HG03558 (cell line): Measurements from ENCODE around the gene FKBP5.
"Not testable (repeated sequence)": the region's sequence is repeated elsewhere in the genome, so short reads cannot be mapped to it uniquely, and the experiment has no call there.

ENCODE experiments used
- ATAC-seq: cut with Tn5 transposase; IDR thresholded peaks from one replicate; pipeline ENCODE4 v1.9.1; 2021; ENCODE audit warnings: moderate number of reproducible peaks; ENCODE audit not compliant: unreplicated experiment; ENCODE audit errors: extremely low read depth

The FKBP5 gene

GRCh38 chr6:35596448-35597442, 92.0 kb downstream of the FKBP5 start:
- no peak for ATAC-seq

- ATAC-seq, result no peak
These were observed 94.1 kb downstream of the FKBP5 start for GRCh38 chr6:35594503-35595186.

DNA sequence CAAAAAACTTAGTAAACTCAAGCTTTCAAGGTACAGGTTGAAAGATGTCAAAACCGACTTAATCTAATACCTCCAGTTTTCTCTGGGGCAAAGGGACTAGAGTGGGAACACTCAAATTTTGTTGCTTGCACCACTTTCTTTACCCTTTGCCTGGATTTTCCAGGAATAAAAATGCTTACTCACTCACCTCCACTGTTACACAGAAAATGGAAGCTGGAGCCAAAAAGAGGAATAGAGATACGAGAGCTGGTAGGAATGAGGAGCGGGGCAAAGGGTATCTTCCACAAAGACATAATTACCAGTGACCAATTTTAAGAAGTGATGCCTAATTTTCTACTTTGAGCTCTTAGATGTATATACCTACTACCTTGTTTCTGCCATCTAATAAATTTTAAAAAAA, 96.5 kb downstream of the FKBP5 start:
- no peak for ATAC-seq

DNA sequence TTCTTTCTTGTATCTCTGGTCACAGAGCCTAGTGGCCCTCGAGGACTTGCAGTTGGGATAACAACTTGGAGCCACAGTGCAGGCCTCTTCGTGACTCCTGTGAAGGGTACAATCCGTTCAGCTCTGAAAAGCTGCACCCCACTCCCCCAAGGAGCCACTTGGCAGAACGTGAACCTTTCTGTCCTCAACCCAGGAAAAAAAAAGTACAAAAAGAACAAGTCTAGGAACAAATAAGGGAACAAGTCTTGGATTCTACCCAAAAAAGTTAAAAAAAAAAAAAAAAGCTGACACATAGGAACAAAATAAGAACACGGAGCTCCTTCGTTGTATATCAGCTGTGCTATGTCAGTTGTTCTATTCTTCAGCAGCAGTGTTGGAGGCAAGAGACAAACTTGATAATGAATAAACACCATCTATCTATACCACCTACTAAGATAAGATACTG, 98.1 kb downstream of the FKBP5 start:
- ATAC-seq, result no peak

DNA sequence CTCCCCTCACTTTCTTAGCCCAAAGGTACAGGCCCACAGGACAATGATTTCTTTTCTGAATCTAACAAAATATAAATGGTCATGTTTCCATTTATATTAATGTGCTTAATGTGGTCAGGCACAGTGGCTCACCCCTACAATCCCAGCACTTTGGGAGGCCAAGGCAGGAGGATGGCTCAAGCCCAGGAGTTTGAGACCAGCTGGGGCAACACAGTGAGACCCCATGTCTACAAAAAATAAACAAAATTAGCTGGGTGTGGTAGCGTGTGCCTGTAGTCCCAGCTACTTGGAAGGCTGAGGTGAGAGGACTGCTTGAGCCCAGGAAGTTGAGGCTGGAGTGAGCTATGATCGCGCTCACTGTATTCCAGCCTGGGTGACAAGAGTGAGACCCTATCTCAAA, 98.8 kb downstream of the FKBP5 start:
- no peak for ATAC-seq

DNA sequence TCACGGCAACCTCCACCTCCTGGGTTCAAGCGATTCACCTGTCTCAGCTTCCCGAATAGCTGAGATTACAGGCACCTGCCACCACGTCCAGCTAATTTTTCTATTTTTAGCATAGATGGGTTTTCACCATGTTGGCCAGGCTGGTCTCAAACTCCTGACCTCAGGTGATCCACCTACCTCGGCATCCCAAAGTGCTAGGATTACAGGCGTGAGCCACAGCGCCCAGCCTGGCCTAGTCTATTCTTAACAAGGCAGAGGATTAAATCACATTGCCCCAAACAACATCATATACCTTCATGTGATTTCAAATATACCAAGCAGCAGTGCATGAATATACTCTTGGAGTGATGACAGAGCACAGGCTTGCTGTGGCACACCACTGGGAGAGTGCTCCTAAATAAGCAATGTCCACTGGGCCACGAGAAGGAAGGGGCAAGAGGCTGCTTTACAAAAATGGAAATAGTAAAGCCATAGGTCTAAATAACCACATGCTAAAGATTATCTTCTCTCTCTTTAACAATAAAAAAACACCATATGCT, 99.4 kb downstream of the FKBP5 start:
- ATAC-seq, result no peak

- ATAC-seq, result no peak
These were observed 101.5 kb downstream of the FKBP5 start for GRCh38 chr6:35587167-35587566.

- ATAC-seq, result no peak
These were observed 102.2 kb downstream of the FKBP5 start for GRCh38 chr6:35586542-35586941.

DNA sequence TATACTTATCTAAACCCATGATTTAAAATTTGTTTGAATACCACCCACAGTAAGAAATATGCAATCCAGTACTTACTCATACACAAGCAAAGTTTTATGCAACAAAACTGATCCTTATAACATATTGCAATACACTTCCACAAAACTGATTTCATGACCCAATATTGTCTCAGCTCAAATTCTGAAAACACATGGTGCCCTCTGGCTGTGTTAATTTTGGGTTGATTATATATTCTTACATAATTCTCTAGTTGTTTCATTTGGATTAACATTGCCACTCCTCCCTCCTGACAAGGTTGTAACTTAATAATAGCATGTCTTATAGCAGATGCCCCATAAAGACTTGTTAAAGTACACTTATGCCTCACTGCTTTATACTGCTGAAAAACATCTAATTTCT, 103.1 kb downstream of the FKBP5 start:
- no peak for ATAC-seq

DNA sequence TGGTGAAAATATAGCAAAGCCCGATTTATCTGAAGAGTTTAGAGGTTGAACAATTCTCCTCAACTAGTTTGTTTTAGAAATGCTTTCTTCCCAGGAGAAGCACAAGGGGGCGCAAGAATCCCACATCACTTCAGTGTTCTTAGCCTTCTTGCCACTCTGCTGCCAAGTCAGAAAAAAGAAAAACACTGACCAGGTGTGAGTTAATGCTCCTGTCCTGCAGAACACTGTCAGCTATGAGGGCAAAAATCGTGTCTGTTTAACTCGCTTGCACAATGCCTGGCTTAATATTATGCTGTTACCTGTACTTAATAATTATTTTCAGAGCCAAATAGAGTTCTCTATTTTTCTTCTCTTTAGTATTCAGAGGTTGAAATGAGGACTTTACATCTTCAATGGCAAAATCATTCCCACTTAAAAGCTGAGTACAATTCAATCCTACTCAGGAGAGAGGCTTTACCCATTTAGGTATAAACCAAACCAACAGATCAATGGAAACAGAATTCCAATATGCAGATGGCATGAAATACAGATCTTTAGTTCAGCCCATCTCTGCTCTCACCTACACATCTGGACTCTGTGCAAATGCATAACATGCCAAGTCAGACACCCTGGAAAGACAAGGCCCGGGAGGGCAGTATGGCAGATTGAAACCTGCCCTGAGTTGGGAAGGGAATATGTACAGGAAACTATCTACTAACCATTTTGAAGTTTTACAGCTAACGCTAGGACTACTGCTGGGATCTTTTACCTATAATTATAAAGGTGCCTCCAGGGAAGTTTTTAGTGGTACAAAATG, 104.6 kb downstream of the FKBP5 start:
- ATAC-seq, result no peak

DNA sequence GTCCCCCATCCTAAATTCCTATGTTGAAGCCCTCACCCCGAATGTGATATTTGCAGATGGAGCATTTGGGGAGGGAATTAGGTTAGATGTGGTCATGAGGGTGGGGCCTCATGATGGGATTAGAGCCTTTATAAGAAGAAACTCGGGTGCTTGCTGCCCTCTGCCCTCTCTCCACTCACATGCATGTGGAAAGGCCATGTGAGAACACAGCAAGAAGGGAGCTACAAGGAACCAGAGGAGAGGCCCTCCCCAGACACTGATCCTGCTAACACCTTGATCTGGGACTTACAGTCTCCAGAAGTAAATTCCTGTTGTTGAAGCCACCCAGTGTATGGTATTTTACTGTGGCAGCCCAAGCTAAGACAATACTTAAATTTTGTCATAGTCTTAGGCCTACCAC, 106.4 kb downstream of the FKBP5 start:
- ATAC-seq, result no peak

DNA sequence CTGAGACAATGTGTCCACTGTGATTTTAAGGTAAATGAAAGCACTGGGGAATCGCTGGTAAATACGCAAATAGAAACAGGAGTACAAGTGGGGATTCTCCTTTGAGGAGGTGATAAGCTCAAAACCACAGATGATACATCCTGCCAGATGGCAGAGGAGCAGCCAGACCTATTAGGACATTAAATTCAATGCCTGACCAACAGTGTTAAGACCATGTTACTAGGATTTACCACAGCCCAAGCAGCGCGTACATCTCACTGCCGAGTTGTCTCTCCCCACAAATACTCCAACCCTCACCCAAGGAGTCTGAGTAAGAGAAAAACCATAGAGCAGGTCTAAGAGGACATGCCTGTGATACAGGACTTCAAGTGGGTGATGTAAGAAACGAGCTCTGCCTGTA, 107.1 kb downstream of the FKBP5 start:
- no peak for ATAC-seq

DNA sequence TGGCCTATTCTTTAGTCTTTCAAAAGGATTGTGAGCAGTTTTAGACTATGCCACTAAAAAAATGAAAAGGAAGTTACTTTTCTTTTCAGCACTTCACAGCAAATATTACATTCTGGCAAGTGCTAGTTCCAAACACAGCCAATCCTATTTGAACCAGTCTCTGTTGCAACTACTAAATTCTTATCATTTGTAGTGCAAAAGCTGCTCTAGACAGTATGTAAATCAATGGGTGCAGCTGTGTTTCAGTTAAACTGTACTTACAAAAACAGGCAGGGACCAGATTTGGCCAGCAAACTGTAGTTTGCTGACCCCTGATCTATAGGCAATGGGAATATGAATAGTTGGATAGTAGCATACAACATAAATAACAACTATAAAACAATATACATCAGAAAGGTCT, 107.9 kb downstream of the FKBP5 start:
- ATAC-seq, result no peak

DNA sequence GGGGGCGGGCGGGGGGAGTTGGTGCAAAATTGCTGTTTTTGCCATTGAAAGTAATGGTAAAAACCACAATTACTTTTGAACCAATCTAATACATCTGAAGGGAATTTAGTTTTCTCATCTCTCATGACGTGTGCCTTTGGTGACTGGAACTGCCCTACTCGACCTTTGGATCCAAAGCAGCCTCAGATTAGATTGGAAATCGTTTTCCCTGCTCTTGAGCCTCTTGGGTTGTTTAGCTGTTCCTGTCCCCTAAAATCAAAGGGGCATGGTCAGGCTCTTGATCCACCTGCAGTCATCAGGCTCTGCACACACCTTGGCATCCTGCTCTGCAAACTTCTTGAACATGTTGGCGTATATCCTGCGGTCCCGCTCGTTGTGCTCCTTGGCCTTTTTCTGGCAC, 112.0 kb downstream of the FKBP5 start:
- no peak for ATAC-seq

DNA sequence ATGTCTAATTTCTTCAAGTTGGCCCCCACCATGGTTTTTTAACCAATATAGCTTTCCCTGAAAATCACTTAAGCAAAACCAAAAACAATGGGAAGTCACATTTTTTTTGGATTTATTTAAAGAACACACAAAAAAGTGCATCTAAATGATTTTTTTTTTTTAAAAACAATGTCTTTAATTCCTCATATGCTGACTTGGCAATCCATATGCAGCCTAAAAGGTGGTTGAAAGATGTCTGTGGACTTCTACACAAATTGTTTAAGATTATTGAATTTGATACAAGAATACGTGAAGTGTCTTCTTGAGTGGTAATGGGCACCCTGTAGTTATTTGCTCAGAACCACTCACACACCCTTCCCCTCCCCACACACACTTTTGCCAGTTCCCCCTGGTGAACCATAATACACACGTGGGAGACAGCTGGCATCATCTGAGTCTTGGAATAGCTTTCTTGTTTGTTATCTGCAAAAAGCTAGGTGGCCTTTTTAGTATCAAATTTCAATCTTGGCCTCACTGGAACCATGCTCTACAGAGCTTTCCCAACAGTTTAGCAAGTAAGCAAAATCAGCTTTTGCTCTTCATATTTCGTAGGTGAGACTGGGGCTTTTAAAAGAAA, 115.1 kb downstream of the FKBP5 start:
- no peak for ATAC-seq

DNA sequence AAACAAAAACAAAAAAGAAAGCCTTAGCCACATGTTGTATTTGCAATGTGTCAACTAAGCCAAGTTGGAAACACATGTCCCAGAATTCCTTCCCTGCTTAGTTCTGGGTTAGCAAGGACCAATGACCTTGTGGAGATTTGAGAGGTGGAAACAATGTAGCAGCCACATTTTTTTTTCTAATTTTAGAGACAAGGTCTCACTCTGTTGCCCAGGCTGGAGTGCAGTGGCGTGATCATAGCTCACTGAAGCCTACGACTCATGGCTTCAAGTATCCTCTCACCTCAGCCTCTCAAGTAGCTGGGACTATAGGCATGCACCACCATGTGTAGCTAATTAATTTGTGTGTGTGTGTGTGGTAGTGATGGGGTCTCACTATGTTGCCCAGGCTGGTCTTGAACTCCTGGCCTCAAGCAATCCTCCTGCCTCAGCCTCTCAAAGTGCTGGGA, 117.8 kb downstream of the FKBP5 start:
- not testable (repeated sequence) for ATAC-seq

GRCh38 chr6:35569011-35569461, 119.7 kb downstream of the FKBP5 start:
- ATAC-seq, result no peak

DNA sequence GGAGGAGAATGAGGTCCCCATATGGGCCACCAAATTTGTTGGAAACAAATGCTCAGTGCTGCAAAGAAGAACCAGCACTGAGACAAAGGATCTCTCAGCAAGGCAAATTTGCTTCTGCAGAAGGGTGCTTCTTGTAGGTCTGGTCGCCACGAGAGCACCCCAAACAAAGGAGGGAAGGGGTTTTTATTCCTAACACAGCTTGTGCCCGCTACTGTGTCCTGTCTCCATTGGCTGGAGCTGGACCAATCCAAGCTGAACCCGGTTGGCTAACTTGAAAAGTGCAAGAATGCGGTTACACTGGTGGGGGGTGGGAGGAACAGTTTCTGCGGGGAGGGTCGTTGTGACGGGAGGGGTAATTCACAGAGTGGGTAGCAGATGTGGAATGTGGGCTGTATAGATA, 121.9 kb downstream of the FKBP5 start:
- no peak for ATAC-seq

- ATAC-seq, result no peak
These were observed 124.0 kb downstream of the FKBP5 start for GRCh38 chr6:35564733-35565132.

DNA sequence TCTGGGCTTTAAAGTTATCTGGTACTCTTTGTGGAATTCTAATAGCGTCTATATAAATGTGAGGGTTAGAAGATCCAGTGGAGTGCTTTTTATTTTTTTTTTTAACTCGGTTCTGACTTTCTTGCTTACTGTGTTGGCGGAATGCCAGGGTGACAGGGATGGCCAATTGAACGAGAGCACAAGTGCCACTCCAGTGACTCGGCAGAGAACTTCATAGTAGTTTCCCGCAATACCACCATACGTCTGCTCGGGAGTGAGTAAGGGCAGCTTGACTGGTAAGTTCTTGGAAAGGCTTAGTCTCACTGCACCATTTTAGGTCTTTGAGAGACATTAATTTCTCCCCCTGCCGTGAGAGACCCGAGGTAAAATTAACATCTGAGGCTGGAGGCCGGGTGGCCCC, 126.7 kb downstream of the FKBP5 start:
- no peak for ATAC-seq
